ENCODE data around the gene PTGFR. TPM values are rescaled to one million over a fixed set of nuclear protein-coding genes. Genes with fewer than 3 reads are reported as not detected.

Gene PTGFR
- total RNA-seq, 2 experiments from 2014 or later: not detected

- Histone ChIP-seq H4K20me1 (ENCODE audit: insufficient read depth, low read length) (no peaks in the 10 kb centered on the region), H3K9me3 (ENCODE audit: low read length) (no peaks in the 10 kb centered on the region), H3K4me1 (ENCODE audit: insufficient read depth, low read length, poor library complexity, severe bottlenecking) (no peaks in the 10 kb centered on the region), H3K79me2 (ENCODE audit: insufficient read depth, low read depth, low read length) (no peaks in the 10 kb centered on the region), H3K27ac (ENCODE audit: low read depth, low read length, poor library complexity, severe bottlenecking) (no peak overlapping the region), H3K9me2 (ENCODE audit: insufficient read depth, low read length) (no peaks in the 10 kb centered on the region), H2AFZ (ENCODE audit: low read length) (no peak overlapping the region), H3K4me3 (ENCODE audit: low read depth, low read length, poor library complexity, severe bottlenecking) (no peak overlapping the region), H3K4me2 (ENCODE audit: low read length) (no peak overlapping the region), H3K36me3 (ENCODE audit: insufficient read depth, low read length) (no peaks in the 10 kb centered on the region)
- intact Hi-C loops (cut with micrococcal nuclease; ENCODE audit: unreplicated experiment): no loop called here
- DNase-seq (ENCODE audit: low spot score): no peak
- ChIA-PET POLR2A (no interaction called here), CTCF (ENCODE audit: unreplicated experiment) (no interaction called here)
- BruUV-seq (replicated peaks): no TSS peak
- TF ChIP-seq CTCF (conservative IDR thresholded peaks at IDR 0.05; ENCODE audit: low read length): no peak
- no peak for TF ChIP-seq EZH2phosphoT487 (IDR thresholded peaks at IDR 0.05; ENCODE audit: borderline replicate concordance, low read depth, low read length)
Observed at GRCh38 chr1:78511334-78511733, 20.6 kb downstream of the PTGFR start.

GRCh38 chr1:78516716-78517115 lies 25.9 kb downstream of the PTGFR start:
- CTCF ChIA-PET (ENCODE audit: unreplicated experiment): no interaction called here
- intact Hi-C loops (cut with micrococcal nuclease; ENCODE audit: unreplicated experiment): no loop called here

GRCh38 chr1:78519446-78519845 lies 28.7 kb downstream of the PTGFR start:
- DNase-seq (ENCODE audit: low spot score): no peak
- TF ChIP-seq CTCF (conservative IDR thresholded peaks at IDR 0.05; ENCODE audit: low read length) (no peak), EZH2phosphoT487 (IDR thresholded peaks at IDR 0.05; ENCODE audit: borderline replicate concordance, low read depth, low read length) (no peak)
- no peaks in the 10 kb centered on the region for H4K20me1 ChIP-seq (ENCODE audit: insufficient read depth, low read length)
- no peaks in the 10 kb centered on the region for H3K9me3 ChIP-seq (ENCODE audit: low read length)
- ChIA-PET POLR2A (no interaction called here), CTCF (ENCODE audit: unreplicated experiment) (no interaction called here)
- H3K4me3 ChIP-seq (ENCODE audit: low read depth, low read length, poor library complexity, severe bottlenecking): no peak overlapping the region
- H3K4me1 ChIP-seq (ENCODE audit: insufficient read depth, low read length, poor library complexity, severe bottlenecking): no peaks in the 10 kb centered on the region
- intact Hi-C loops (cut with micrococcal nuclease; ENCODE audit: unreplicated experiment): no loop called here
- H2AFZ ChIP-seq (ENCODE audit: low read length): no peak overlapping the region
- H3K9me2 ChIP-seq (ENCODE audit: insufficient read depth, low read length): no peaks in the 10 kb centered on the region
- no TSS peak for BruUV-seq (replicated peaks)
- H3K4me2 ChIP-seq (ENCODE audit: low read length): no peak overlapping the region
- H3K79me2 ChIP-seq (ENCODE audit: insufficient read depth, low read depth, low read length): no peaks in the 10 kb centered on the region
- no peaks in the 10 kb centered on the region for H3K36me3 ChIP-seq (ENCODE audit: insufficient read depth, low read length)
- H3K27ac ChIP-seq (ENCODE audit: low read depth, low read length, poor library complexity, severe bottlenecking): no peak overlapping the region

More at GRCh38 chr1:78516716-78517115, 25.9 kb downstream of the PTGFR start:
- no peak overlapping the region for H2AFZ ChIP-seq (ENCODE audit: low read length)
- H3K27ac ChIP-seq (ENCODE audit: low read depth, low read length, poor library complexity, severe bottlenecking): no peak overlapping the region
- no peaks in the 10 kb centered on the region for H3K9me2 ChIP-seq (ENCODE audit: insufficient read depth, low read length)
- no TSS peak for BruUV-seq (replicated peaks)
- DNase-seq (ENCODE audit: low spot score): no peak
- no peak overlapping the region for H3K4me3 ChIP-seq (ENCODE audit: low read depth, low read length, poor library complexity, severe bottlenecking)
- H3K4me1 ChIP-seq (ENCODE audit: insufficient read depth, low read length, poor library complexity, severe bottlenecking): no peaks in the 10 kb centered on the region
- no peaks in the 10 kb centered on the region for H3K36me3 ChIP-seq (ENCODE audit: insufficient read depth, low read length)
- H3K79me2 ChIP-seq (ENCODE audit: insufficient read depth, low read depth, low read length): no peaks in the 10 kb centered on the region
- H4K20me1 ChIP-seq (ENCODE audit: insufficient read depth, low read length): no peaks in the 10 kb centered on the region
- no peak for TF ChIP-seq EZH2phosphoT487 (IDR thresholded peaks at IDR 0.05; ENCODE audit: borderline replicate concordance, low read depth, low read length)
- H3K9me3 ChIP-seq (ENCODE audit: low read length): no peaks in the 10 kb centered on the region
- H3K4me2 ChIP-seq (ENCODE audit: low read length): no peak overlapping the region
- POLR2A ChIA-PET: interaction anchor here (0.6 kb wide), 1 partner anchor 89 kb away, joined by 4 read pairs; no protein-coding TSS in a partner anchor

Measured in OCI-LY7 (cell line).